ENCODE measurements around the gene PLAAT2.

DNA sequence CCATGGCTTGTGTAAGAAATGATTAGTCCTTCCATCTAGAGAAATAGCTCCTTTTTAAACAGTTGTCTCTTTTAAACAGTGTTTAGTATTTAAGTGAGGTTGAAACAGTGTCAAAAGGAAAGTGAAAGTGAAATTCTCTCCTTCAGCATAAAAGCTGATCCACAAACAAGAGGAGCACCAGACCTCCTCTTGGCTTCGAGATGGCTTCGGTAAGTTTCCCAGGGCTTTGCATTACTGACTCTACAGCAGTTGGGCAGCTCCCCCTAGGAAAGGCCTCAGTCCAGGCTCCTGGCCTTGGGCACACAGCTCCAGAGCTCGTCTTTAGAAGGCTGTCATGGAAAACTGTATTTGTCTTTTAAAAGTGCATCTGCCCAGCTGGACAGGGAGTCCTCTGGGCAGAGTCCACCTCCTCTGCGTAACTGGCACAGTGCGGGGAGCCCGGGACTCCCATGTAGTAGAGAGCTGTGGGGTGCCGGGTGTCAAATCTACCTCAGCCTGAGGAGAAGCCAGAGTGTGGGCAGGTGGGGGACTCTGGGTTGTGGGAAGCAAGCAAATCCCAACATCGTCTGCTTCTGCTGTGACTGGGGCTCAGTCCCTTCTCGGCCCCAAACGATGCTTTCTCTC lies 26.4 kb downstream of the PLAAT2 start, which contains the start of gene PLAAT4:
- TF ChIP-seq TAF1 (IDR thresholded peaks at IDR 0.05; ENCODE audit: low read depth, low read length) (0 out of 2 replicates have a peak, but pooled peaks have one; percentile 28), POLR2A (IDR thresholded peaks at IDR 0.05; ENCODE audit: low read depth, low read length) (no peak)

Data from GM12891 (cell line).